Thyroid gland (tissue), 4 donors: ENCODE results near the gene SEMA6A. TPM values are rescaled to one million over a fixed set of nuclear protein-coding genes. Genes with fewer than 3 reads are reported as not detected.

Experiments
- DNase-seq, 2 donors: peaks; one replicate each; pipeline ENCODE4 v3.0.0-alpha.2; 2019
- H3K27ac ChIP-seq, 3 donors: fragments of 200-600 bp; sonication (generic); 1 replicate in 2 of 3; 2 replicates in 1 of 3; pipeline ENCODE4 v1.5.1; 2016 to 2019; ENCODE audit warnings: mild to moderate bottlenecking in 1 of 3, moderate library complexity in 1 of 3
- H3K27me3 ChIP-seq: fragments of 200-600 bp; sonication (generic); one replicate; pipeline ENCODE4 v1.5.1; 2019
- H3K36me3 ChIP-seq, 2 donors: fragments of 200-600 bp; sonication (generic); one replicate each; pipeline ENCODE4 v1.5.1; 2016 to 2019
- H3K4me1 ChIP-seq, 2 donors: fragments of 200-600 bp; sonication (generic); one replicate each; pipeline ENCODE4 v1.5.1; 2017 to 2019
- H3K4me3 ChIP-seq, 3 donors: fragments of 200-600 bp; sonication (generic); replicated peaks in 1 of 3; 1 replicate in 2 of 3; 2 replicates in 1 of 3; pipeline ENCODE4 v1.5.1; 2016; ENCODE audit warnings: mild to moderate bottlenecking in 1 of 3
- H3K9me3 ChIP-seq: fragments of 200-600 bp; sonication (generic); one replicate; pipeline ENCODE4 v1.5.1; 2017
- POLR2A ChIP-seq, 2 donors: fragments of 450-650 bp; IDR thresholded peaks; one replicate each; pipeline ENCODE4 v1.6.1; 2017; ENCODE audit warnings: antibody characterized with exemption in 2 of 2, mild to moderate bottlenecking in 2 of 2, moderate library complexity in 1 of 2
- WGBS, 2 donors: methylation state at CpG; one replicate each; pipeline ENCODE4 v1.1.5; 2017; 5-methylcytosine and 5-hydroxymethylcytosine counted together
- intact Hi-C: fragments of 100-400 bp; cut with DNase I; formaldehyde crosslinking; loops from one replicate; pipeline ENCODE4 v1.15.1; 2023
- total RNA-seq, 4 donors: library from RNA; depleted of rRNA; stranded (reverse); fragments of >200 nt; gene quantifications; one replicate each; pipeline ENCODE4 v1.2.3, GENCODE V29; 2016
- TF ChIP-seq, protein P1 (sequence below), 6 experiments: fragments of 200-600 bp in 3 of 6; fragments of 450-650 bp in 3 of 6; sonication (generic) in 3 of 6; IDR thresholded peaks; one replicate each; pipeline ENCODE4 v1.5.1; 2016 to 2019; ENCODE audit warnings: antibody characterized with exemption in 6 of 6, mild to moderate bottlenecking in 2 of 6, inconsistent platforms in 1 of 6, moderate library complexity in 1 of 6

Gene SEMA6A
- total RNA-seq, 4 donors from 2014 or later: 27.6 to 37.9 (median 30.4) TPM

- no peak for DNase-seq
- no peak overlapping the region for H3K27ac ChIP-seq
- no peaks in the 10 kb centered on the region for H3K36me3 ChIP-seq
- no peak for TF ChIP-seq POLR2A (IDR thresholded peaks at IDR 0.05)
- TF ChIP-seq, protein P1, sequence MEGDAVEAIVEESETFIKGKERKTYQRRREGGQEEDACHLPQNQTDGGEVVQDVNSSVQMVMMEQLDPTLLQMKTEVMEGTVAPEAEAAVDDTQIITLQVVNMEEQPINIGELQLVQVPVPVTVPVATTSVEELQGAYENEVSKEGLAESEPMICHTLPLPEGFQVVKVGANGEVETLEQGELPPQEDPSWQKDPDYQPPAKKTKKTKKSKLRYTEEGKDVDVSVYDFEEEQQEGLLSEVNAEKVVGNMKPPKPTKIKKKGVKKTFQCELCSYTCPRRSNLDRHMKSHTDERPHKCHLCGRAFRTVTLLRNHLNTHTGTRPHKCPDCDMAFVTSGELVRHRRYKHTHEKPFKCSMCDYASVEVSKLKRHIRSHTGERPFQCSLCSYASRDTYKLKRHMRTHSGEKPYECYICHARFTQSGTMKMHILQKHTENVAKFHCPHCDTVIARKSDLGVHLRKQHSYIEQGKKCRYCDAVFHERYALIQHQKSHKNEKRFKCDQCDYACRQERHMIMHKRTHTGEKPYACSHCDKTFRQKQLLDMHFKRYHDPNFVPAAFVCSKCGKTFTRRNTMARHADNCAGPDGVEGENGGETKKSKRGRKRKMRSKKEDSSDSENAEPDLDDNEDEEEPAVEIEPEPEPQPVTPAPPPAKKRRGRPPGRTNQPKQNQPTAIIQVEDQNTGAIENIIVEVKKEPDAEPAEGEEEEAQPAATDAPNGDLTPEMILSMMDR (IDR thresholded peaks at IDR 0.05): no peak
- intact Hi-C loops: no loop called here
- H3K4me3 ChIP-seq: no peak overlapping the region
- peaks cover 17 to 21% of the 10 kb centered on the region in 2 donors for H3K4me1 ChIP-seq
- WGBS, 2 donors: 96 to 97% methylated on average over 3 to 5 of the region's 5 CpGs
- H3K9me3 ChIP-seq: no peaks in the 10 kb centered on the region
- H3K27me3 ChIP-seq: no peaks in the 10 kb centered on the region
These were observed 180.3 kb downstream of the SEMA6A start for GRCh38 chr5:116394186-116394867.
